Endothelial cell of umbilical vein (primary cell): Measurements from ENCODE around the gene EIF4A3. TPM values are rescaled to one million over a fixed set of nuclear protein-coding genes. Genes with fewer than 3 reads are reported as not detected.

Experiments
- BruUV-seq: library from RNA; stranded (reverse); fragments of 400-500 nt; replicated peaks from 2 replicates; lab custom pipeline; 2021; lab: Mats Ljungman, UMichigan
- CTCF ChIA-PET: fragments of 300-600, 350-600 bp; sonication (Branson Sonifier 250); formaldehyde crosslinking; loops from one replicate; lab custom pipeline; 2021; ENCODE audit warnings: antibody characterized with exemption, inconsistent platforms; lab: Charles Lee
- POLR2A ChIA-PET: fragments of 300-600, 350-600 bp; sonication (Branson Sonifier 250); formaldehyde crosslinking; loops from one replicate; lab custom pipeline; 2021; ENCODE audit warnings: antibody characterized with exemption, inconsistent platforms; lab: Charles Lee
- DNase-seq: peaks from one replicate; pipeline ENCODE4 v3.0.0-alpha.2; 2011; ENCODE audit warnings: low read depth, low spot score
- FAIRE-seq: peaks from 2 replicates; lab custom pipeline; 2011; peaks lifted over from hg19 to GRCh38; lab: Jason Lieb, UNC
- H2AFZ ChIP-seq: 2 replicates; pipeline ENCODE4 v1.6.0; 2012; ENCODE audit warnings: low read depth, low read length, control low read depth, inconsistent platforms
- H3K27ac ChIP-seq: 2 replicates; pipeline ENCODE4 v1.5.1; 2011; ENCODE audit warnings: low read depth, mild to moderate bottlenecking, control low read depth, low read length, moderate library complexity; ENCODE audit not compliant: insufficient read depth
- H3K27me3 ChIP-seq, 2 experiments: 2 replicates each; pipeline versions ENCODE4 v1.6.0 to v1.6.1; 2011; ENCODE audit warnings: low read length in 2 of 2, mixed read lengths in 1 of 2; ENCODE audit not compliant: control insufficient read depth in 2 of 2, insufficient read depth in 2 of 2
- H3K36me3 ChIP-seq, 2 experiments: 2 replicates in 1 of 2; 3 replicates in 1 of 2; pipeline ENCODE4 v1.5.1; 2011; ENCODE audit warnings: low read length in 2 of 2, mild to moderate bottlenecking in 1 of 2, moderate library complexity in 1 of 2; ENCODE audit not compliant: control insufficient read depth in 2 of 2, insufficient read depth in 2 of 2; ENCODE audit errors: extremely low read depth in 1 of 2
- H3K4me1 ChIP-seq: 3 replicates; pipeline ENCODE4 v1.5.1; 2011; ENCODE audit warnings: mild to moderate bottlenecking, low read length; ENCODE audit not compliant: control insufficient read depth, insufficient read depth; ENCODE audit errors: extremely low read depth
- H3K4me2 ChIP-seq: 2 replicates; pipeline ENCODE4 v1.6.1; 2011; ENCODE audit warnings: low read length, control low read depth, mixed read lengths; ENCODE audit not compliant: insufficient read depth
- H3K4me3 ChIP-seq, 3 experiments: fragments of 200-600 bp in 1 of 3; sonication (generic), shearing (Covaris generic) in 1 of 3; replicated peaks in 1 of 3; 2 replicates each; pipeline ENCODE4 v1.5.1; 2011 to 2016; ENCODE audit warnings: control low read depth in 3 of 3, low read length in 3 of 3, mild to moderate bottlenecking in 2 of 3, inconsistent platforms in 1 of 3, low read depth in 1 of 3, moderate library complexity in 1 of 3; ENCODE audit not compliant: insufficient read depth in 1 of 3
- H3K79me2 ChIP-seq: 2 replicates; pipeline ENCODE4 v1.6.0; 2012; ENCODE audit warnings: low read length, inconsistent platforms; ENCODE audit not compliant: control insufficient read depth, insufficient read depth
- H3K9ac ChIP-seq: replicated peaks from 2 replicates; pipeline ENCODE3; 2011; ENCODE audit warnings: low read length, control low read depth; ENCODE audit not compliant: insufficient read depth; ENCODE audit errors: extremely low read depth
- H3K9me1 ChIP-seq: replicated peaks from 3 replicates; pipeline ENCODE4 v1.6.0; 2011; ENCODE audit warnings: mild to moderate bottlenecking, low read length; ENCODE audit not compliant: control insufficient read depth, insufficient read depth; ENCODE audit errors: extremely low read depth
- H3K9me3 ChIP-seq: replicated peaks from 2 replicates; pipeline ENCODE4 v1.5.1; 2012; ENCODE audit warnings: low read length, inconsistent platforms; ENCODE audit not compliant: control insufficient read depth, insufficient read depth
- H4K20me1 ChIP-seq: replicated peaks from 2 replicates; pipeline ENCODE3; 2011; ENCODE audit warnings: mild to moderate bottlenecking, low read length; ENCODE audit not compliant: control insufficient read depth, insufficient read depth; ENCODE audit errors: extremely low read depth
- EZH2 ChIP-seq: IDR thresholded peaks from 2 replicates; pipeline ENCODE4 v1.6.1; 2012; ENCODE audit warnings: borderline replicate concordance, low read depth, mild to moderate bottlenecking, moderate library complexity, low read length, inconsistent platforms; ENCODE audit not compliant: severe bottlenecking
- FOS ChIP-seq: IDR thresholded peaks from 2 replicates; pipeline ENCODE4 v1.6.1; 2011; ENCODE audit warnings: mild to moderate bottlenecking, low read length, moderate library complexity, borderline replicate concordance; ENCODE audit not compliant: insufficient read depth
- GATA2 ChIP-seq: IDR thresholded peaks from 2 replicates; pipeline ENCODE4 v1.7.0; 2011; ENCODE audit warnings: low read depth, mild to moderate bottlenecking, moderate library complexity, mixed read lengths, low read length; ENCODE audit not compliant: insufficient read length, insufficient read depth
- JUN ChIP-seq: IDR thresholded peaks from 2 replicates; pipeline ENCODE4 v1.6.1; 2011; ENCODE audit warnings: borderline replicate concordance, low read depth; ENCODE audit not compliant: insufficient read length, insufficient read depth
- MAX ChIP-seq: IDR thresholded peaks from 2 replicates; pipeline ENCODE4 v1.6.1; 2011; ENCODE audit not compliant: insufficient read depth, insufficient read length
- MYC ChIP-seq: IDR thresholded peaks from one replicate; pipeline ENCODE4 v1.6.1; 2011; ENCODE audit warnings: mild to moderate bottlenecking, low read depth, low read length
- POLR2A ChIP-seq: IDR thresholded peaks from 2 replicates; pipeline ENCODE4 v1.6.1; 2012; ENCODE audit warnings: low read depth, mild to moderate bottlenecking, control low read depth, low read length
- POLR2AphosphoS5 ChIP-seq: IDR thresholded peaks from 2 replicates; pipeline ENCODE4 v1.6.1; 2012; ENCODE audit warnings: low read depth, mild to moderate bottlenecking, control low read depth, low read length, moderate library complexity; ENCODE audit not compliant: insufficient read depth
- dilution Hi-C: fragments of 300-500 bp; cut with MboI; formaldehyde crosslinking; loops from one replicate; pipeline ENCODE4 v1.15.0; 2019; ENCODE audit warnings: low sequenced_read_pairs; ENCODE audit not compliant: extremely low pct_ligation_motif_present
- intact Hi-C: fragments of 100-400 bp; cut with micrococcal nuclease; formaldehyde crosslinking; loops from one replicate; pipeline ENCODE4 v1.10.0; 2022
- polyA plus RNA-seq, 4 experiments: library from polyadenylated mRNA; depleted of rRNA in 3 of 4; stranded (reverse) in 3 of 4; unstranded in 1 of 4; fragments of >200 nt; gene quantifications; 2 replicates each; pipeline versions ENCODE4 v1.2.1 to v1.2.3, GENCODE V29; 2011 to 2012; ENCODE audit warnings: missing spikeins in 1 of 4
- total RNA-seq: library from RNA; stranded (reverse); gene quantifications from 2 replicates; pipeline ENCODE4 v1.2.3, GENCODE V29; 2021
- TF ChIP-seq, protein P1 (sequence below), 2 donors: IDR thresholded peaks; 1 replicate in 1 of 2; 2 replicates in 1 of 2; pipeline ENCODE4 v1.5.1; 2011; ENCODE audit warnings: low read length in 2 of 2, mild to moderate bottlenecking in 2 of 2, moderate library complexity in 2 of 2, control low read depth in 1 of 2, inconsistent platforms in 1 of 2, low read depth in 1 of 2; ENCODE audit not compliant: insufficient read depth in 1 of 2; ENCODE audit errors: extremely low read depth in 1 of 2

Gene EIF4A3
- total and polyA plus RNA-seq, 2 donors (not counting 3 experiments of a cell fraction or from before 2014, with no cell fraction given) = 90.4 to 94.5 TPM

DNA sequence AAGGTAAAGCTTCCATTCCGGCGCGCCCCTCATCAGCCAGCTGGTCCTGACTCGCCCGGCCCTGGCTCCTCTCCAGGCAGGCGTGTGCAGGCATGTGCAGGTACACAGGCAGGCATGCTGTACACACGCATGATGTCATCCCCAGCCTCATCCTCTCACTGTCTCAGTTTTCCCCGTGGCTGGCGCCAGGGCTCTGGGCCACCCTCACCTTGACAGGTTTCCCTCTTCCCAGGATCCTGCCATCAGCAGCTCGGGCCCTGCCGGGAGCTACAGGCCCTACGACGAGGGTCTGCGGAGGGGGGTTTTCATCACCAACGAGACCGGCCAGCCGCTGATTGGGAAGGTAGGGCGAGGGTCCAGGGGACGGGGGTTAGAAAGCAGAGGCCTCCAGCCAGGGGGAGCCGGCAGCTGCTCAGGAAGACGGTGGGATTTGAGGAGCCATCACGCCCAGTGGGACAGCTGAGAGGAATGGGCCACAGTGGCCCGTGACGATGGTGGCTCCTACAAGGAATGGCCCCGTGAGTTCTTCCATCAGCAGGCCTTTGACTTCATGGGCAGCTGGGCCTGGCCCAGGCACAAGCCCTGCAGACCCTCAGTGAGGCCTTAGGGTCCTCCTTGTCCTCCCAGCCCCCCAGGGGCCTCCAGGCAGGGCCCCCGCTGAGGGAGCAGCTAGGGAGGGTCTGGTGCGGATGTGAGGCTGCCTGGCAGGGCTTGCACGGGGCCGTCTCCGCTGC, 37.0 kb downstream of the EIF4A3 start:
- no peak for TF ChIP-seq POLR2AphosphoS5
- TF ChIP-seq, protein P1, sequence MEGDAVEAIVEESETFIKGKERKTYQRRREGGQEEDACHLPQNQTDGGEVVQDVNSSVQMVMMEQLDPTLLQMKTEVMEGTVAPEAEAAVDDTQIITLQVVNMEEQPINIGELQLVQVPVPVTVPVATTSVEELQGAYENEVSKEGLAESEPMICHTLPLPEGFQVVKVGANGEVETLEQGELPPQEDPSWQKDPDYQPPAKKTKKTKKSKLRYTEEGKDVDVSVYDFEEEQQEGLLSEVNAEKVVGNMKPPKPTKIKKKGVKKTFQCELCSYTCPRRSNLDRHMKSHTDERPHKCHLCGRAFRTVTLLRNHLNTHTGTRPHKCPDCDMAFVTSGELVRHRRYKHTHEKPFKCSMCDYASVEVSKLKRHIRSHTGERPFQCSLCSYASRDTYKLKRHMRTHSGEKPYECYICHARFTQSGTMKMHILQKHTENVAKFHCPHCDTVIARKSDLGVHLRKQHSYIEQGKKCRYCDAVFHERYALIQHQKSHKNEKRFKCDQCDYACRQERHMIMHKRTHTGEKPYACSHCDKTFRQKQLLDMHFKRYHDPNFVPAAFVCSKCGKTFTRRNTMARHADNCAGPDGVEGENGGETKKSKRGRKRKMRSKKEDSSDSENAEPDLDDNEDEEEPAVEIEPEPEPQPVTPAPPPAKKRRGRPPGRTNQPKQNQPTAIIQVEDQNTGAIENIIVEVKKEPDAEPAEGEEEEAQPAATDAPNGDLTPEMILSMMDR (IDR thresholded peaks at IDR 0.05; ENCODE audit: extremely low read depth in 1 of 2, insufficient read depth in 1 of 2, low read depth in 1 of 2, low read length in 2 of 2) = no peak
- Histone ChIP-seq H4K20me1 (no peaks in the 10 kb centered on the region), H3K4me3 (no peak overlapping the region), H3K27ac (no peak overlapping the region), H3K36me3 (no peaks in the 10 kb centered on the region), H2AFZ (no peak overlapping the region), H3K9ac (no peak overlapping the region), H3K27me3 (no peaks in the 10 kb centered on the region), H3K9me1 (no peaks in the 10 kb centered on the region), H3K4me1 (no peaks in the 10 kb centered on the region), H3K9me3 (no peaks in the 10 kb centered on the region), H3K79me2 (no peaks in the 10 kb centered on the region), H3K4me2 (no peak overlapping the region)
- no TSS peak for BruUV-seq
- intact Hi-C loops = loop anchor here (10.0 kb wide), 1 partner anchor 255 kb away; no protein-coding TSS in a partner anchor
- ChIA-PET POLR2A (no interaction called here), CTCF (interaction anchor here (1.0 kb wide), 1 partner anchor 8 kb away, joined by 5 read pairs; the partner anchor contains the start of gene GAA)
- dilution Hi-C loops = no loop called here
- FAIRE-seq = no peak
- no peak for DNase-seq

DNA sequence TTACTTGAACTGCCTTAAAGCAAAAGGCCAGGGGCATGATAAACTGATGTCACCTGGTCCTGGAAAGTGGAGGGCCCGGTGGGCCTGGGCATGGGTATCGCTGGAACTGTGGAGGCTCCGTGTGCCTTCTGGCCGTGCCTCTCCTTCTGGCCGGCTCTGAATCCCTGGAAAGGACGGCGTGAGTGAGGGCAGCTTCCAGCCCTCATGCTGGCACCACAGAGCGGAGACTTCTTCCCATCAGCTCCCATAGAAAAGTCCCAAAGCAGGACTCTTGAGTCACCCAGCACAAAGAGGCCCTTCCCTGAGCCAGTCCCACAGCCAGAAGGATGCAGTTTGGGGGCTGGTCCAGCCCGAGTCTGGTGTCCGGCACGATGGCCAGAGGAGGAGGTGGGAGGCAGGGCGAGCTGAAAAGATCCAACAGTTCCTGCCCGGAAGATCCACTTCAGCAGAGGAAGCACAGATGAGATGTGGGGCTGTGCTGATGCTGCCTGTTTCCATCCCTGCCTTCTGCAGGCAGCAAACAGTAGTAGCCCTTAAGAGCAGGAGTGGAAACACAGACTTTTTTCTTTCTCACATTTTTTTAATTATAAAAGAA, 37.8 kb downstream of the EIF4A3 start:
- intact Hi-C loops = loop anchor here (10.0 kb wide), 1 partner anchor 256 kb away; no protein-coding TSS in a partner anchor
- CTCF ChIA-PET = interaction anchor here (1.3 kb wide), 1 partner anchor 15 kb away, joined by 3 read pairs; no protein-coding TSS in a partner anchor
- DNase-seq (no peak), FAIRE-seq (no peak)
- dilution Hi-C loops = no loop called here
- TF ChIP-seq EZH2 = no peak
- TF ChIP-seq POLR2A = no peak
- TF ChIP-seq GATA2 = no peak
- TF ChIP-seq MAX = no peak
- TF ChIP-seq MYC = no peak
- TF ChIP-seq JUN = no peak
- no peak for TF ChIP-seq FOS
- TF ChIP-seq, protein P1 (IDR thresholded peaks at IDR 0.05; ENCODE audit: extremely low read depth in 1 of 2, insufficient read depth in 1 of 2, low read depth in 1 of 2, low read length in 2 of 2) = no peak
- no peak for TF ChIP-seq POLR2AphosphoS5
- no peak overlapping the region for H3K27ac ChIP-seq
- H3K4me3 ChIP-seq = no peak overlapping the region
- no peak overlapping the region for H2AFZ ChIP-seq
- H3K9ac ChIP-seq = no peak overlapping the region
- no peaks in the 10 kb centered on the region for H3K9me1 ChIP-seq
- H3K4me1 ChIP-seq = no peaks in the 10 kb centered on the region
- no TSS peak for BruUV-seq
- H3K4me2 ChIP-seq = no peak overlapping the region
- POLR2A ChIA-PET = no interaction called here
- H3K36me3 ChIP-seq = no peaks in the 10 kb centered on the region
- H3K79me2 ChIP-seq = no peaks in the 10 kb centered on the region
- no peaks in the 10 kb centered on the region for H3K9me3 ChIP-seq
- no peaks in the 10 kb centered on the region for H3K27me3 ChIP-seq
- H4K20me1 ChIP-seq = no peaks in the 10 kb centered on the region
